Mucosa of stomach (tissue), 1 donor: Measurements from ENCODE around the gene RNF6.

Experiments
- H3K27me3 ChIP-seq: one replicate; pipeline ENCODE4 v1.7.0; 2013; ENCODE audit warnings: mild to moderate bottlenecking, low read length; ENCODE audit not compliant: control insufficient read depth, insufficient read depth
- H3K36me3 ChIP-seq: one replicate; pipeline ENCODE4 v1.7.0; 2013; ENCODE audit warnings: low read length; ENCODE audit not compliant: control insufficient read depth, insufficient read depth
- H3K4me1 ChIP-seq: one replicate; pipeline ENCODE4 v1.7.0; 2013; ENCODE audit warnings: mild to moderate bottlenecking, low read length; ENCODE audit not compliant: control insufficient read depth, insufficient read depth
- H3K4me3 ChIP-seq: one replicate; pipeline ENCODE4 v1.7.0; 2013; ENCODE audit warnings: low read length
- H3K9ac ChIP-seq: one replicate; pipeline ENCODE4 v1.7.0; 2013; ENCODE audit warnings: mild to moderate bottlenecking, low read length, moderate library complexity
- H3K9me3 ChIP-seq: one replicate; pipeline ENCODE4 v1.7.0; 2013; ENCODE audit warnings: mild to moderate bottlenecking, low read length, moderate library complexity; ENCODE audit not compliant: control insufficient read depth
- donor health status: Pancreatic carcinoma.

Gene RNF6

DNA sequence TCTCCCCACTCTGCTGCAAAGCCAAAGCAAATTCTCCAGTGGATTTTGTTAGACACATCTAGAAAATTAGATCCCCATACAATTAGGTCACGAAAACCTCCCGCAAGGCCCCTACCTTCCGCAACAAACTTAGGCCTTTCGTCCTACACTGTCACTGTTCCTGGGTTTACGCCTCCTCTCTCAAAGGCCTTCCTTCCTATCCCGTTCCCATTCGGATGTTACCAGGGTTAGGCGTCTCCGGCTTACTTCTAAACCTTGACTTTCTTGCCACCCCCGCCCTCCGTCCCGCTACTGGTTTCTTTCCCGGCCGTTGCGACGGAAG, 754 bp downstream of the RNF6 start:
- Histone ChIP-seq H3K4me3 (peak overlapping the region; percentile 89), H3K27me3 (no peaks in the 10 kb centered on the region), H3K9me3 (no peaks in the 10 kb centered on the region), H3K4me1 (no peaks in the 10 kb centered on the region), H3K9ac (peak overlapping the region; percentile 98), H3K36me3 (no peaks in the 10 kb centered on the region)

DNA sequence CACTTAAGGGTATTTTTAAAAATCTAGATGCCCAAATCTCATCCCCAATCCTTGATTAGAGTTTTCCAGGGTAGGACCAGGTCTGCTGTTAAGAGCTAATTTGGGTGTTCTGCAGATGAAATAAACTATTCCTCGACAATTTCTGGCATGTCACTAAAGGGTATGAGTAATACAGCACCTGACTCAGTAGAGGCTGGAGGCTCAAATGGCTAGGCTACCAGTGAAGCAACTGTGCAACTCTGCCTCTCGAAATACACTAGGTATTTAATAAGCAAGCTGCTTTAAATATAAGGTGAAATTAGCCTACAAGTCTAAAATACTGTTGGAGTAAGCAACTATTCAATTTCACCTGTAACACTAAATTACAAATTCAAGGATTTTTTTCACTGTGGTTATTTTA, 1.5 kb downstream of the RNF6 start:
- H3K9me3 ChIP-seq, result no peaks in the 10 kb centered on the region
- no peaks in the 10 kb centered on the region for H3K4me1 ChIP-seq
- H3K4me3 ChIP-seq, result no peak overlapping the region
- H3K9ac ChIP-seq, result peak overlapping the region; percentile 98
- H3K36me3 ChIP-seq, result no peaks in the 10 kb centered on the region
- no peaks in the 10 kb centered on the region for H3K27me3 ChIP-seq

DNA sequence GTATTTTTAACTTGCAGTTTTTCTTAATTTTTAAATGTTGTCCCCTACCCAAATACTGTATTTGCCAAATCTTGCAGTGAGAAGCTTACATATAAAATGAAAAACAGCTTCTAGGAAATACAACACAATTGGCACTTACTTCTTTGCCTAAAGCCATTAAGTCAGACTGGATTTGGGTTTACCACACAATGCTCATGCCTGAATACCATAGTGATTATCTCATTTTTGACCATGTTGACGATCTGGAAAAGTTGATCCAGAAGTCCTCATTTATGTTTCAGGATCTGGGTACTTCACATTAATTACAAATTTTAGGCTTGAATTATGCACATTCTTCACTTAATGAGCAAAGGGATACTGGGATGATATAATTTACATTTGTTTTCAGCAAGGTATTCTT, 2.4 kb downstream of the RNF6 start:
- Histone ChIP-seq H3K36me3 (no peaks in the 10 kb centered on the region), H3K4me3 (no peak overlapping the region), H3K4me1 (no peaks in the 10 kb centered on the region), H3K27me3 (no peaks in the 10 kb centered on the region), H3K9me3 (no peaks in the 10 kb centered on the region), H3K9ac (no peak overlapping the region)

GRCh38 chr13:26216042-26216441, 6.1 kb downstream of the RNF6 start:
- H3K36me3 ChIP-seq, result peaks cover 10% of the 10 kb centered on the region
- no peak overlapping the region for H3K4me3 ChIP-seq
- H3K9ac ChIP-seq, result no peak overlapping the region
- H3K9me3 ChIP-seq, result no peaks in the 10 kb centered on the region
- no peaks in the 10 kb centered on the region for H3K27me3 ChIP-seq
- no peaks in the 10 kb centered on the region for H3K4me1 ChIP-seq

DNA sequence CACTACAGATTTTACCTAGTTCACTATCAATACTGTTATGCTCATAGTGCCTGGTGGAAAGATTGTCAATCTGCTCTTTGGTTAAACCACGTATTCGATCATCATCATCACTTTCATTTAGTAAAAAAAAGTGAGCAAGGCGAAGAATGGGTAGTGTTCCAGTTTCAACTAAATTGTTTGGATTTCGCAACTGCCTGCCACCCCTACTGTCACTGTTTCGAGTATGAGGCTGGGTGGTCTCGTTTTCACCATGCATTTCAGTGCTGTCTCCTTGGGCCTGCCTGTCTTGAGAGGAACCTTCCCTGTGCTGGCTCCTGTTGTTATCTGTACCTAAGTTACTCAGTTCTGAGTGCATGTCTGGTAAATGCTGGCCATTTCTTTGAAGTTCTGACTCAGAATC, 8.1 kb downstream of the RNF6 start:
- no peak overlapping the region for H3K9ac ChIP-seq
- H3K4me3 ChIP-seq, result no peak overlapping the region
- no peaks in the 10 kb centered on the region for H3K4me1 ChIP-seq
- no peaks in the 10 kb centered on the region for H3K27me3 ChIP-seq
- peaks cover 10% of the 10 kb centered on the region for H3K36me3 ChIP-seq
- no peaks in the 10 kb centered on the region for H3K9me3 ChIP-seq

DNA sequence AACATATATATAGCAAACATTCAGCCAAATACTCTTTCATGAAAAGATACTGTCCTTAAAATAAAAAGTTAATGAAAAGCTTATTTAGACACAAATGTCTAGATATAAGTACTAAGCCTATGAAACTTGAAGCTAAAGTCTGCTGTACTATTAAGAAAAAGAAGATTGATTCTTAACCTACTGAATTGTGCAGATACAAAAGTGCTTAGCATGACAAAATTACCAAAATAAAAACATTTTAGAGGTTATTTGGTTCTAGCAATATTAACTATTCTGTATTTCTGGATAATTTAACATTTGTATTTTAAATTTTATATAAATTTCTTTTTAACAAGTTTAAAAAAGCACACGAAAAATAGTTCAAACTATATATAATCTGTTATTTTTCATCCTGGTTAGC, 8.8 kb downstream of the RNF6 start:
- H3K4me3 ChIP-seq, result no peak overlapping the region
- H3K4me1 ChIP-seq, result no peaks in the 10 kb centered on the region
- H3K9me3 ChIP-seq, result no peaks in the 10 kb centered on the region
- H3K9ac ChIP-seq, result no peak overlapping the region
- peaks cover 10% of the 10 kb centered on the region for H3K36me3 ChIP-seq
- no peaks in the 10 kb centered on the region for H3K27me3 ChIP-seq

DNA sequence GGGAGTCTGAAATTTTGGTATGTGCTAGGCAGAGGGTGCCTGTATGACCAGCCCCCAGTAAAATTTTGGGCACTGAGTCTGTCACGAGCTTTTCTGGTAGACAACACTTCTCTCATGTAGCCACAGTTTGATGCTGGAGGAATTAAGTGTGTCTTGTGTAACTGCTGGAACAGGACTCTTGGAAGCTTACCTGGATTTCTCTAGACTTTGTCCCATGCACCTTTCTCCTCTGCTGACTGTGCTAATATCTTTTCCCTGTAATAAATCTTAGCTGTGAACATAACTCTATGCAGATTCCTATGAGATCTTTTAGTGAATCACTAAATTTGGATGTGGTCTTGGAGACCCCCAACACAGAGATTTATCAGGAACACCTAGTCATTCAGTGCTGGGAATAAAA, 13.8 kb downstream of the RNF6 start:
- no peaks in the 10 kb centered on the region for H3K9me3 ChIP-seq
- no peaks in the 10 kb centered on the region for H3K4me1 ChIP-seq
- no peaks in the 10 kb centered on the region for H3K36me3 ChIP-seq
- H3K4me3 ChIP-seq, result no peak overlapping the region
- H3K9ac ChIP-seq, result no peak overlapping the region
- H3K27me3 ChIP-seq, result no peaks in the 10 kb centered on the region

DNA sequence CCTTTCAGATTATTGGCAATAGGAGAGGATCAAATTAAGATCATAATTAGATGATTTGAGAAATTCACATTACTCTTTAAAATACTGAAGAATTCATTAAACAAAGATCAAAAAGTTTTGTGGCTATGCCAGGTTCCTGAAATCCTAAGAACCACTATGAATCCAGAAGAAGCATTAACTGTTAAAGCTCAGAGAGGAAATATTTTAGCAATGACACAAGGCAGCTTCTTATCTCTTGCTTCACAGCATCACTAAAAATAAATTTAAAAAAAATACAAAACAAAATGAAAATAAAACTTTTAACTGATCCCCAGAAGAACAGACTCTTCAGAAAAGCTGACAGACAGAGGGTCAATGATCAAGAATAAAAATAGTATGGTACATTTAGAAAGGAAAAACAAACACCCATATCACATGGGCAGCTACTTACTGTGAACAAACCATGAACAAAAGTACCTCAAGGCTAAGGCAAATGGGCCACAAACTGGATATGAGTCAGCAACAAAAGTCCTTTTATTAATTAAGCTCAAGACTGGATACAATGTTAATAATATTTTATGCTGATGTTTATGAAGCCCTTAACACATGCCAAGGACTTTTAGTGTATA, 19.6 kb downstream of the RNF6 start:
- no peak overlapping the region for H3K4me3 ChIP-seq
- H3K27me3 ChIP-seq, result no peaks in the 10 kb centered on the region
- no peaks in the 10 kb centered on the region for H3K36me3 ChIP-seq
- H3K4me1 ChIP-seq, result no peaks in the 10 kb centered on the region
- H3K9ac ChIP-seq, result no peak overlapping the region
- no peaks in the 10 kb centered on the region for H3K9me3 ChIP-seq

DNA sequence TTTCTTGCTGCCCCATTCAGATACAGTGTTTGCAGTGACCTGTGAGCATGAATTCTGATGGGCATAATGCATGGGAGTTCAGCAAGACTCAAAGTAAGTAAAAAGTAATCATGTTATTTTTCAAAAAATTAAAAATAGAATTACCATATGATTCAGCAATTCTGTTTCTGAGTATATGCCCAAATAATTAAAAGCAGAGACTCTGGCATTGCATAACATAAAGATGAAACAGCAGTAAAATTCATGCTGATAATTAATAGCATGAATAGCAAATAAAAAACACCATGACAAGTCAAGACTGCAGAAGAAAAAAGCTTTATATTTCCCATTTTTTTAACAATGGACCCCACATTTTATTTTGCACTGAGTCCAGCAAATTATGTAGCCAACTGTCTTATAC, 21.3 kb downstream of the RNF6 start:
- no peaks in the 10 kb centered on the region for H3K27me3 ChIP-seq
- no peaks in the 10 kb centered on the region for H3K9me3 ChIP-seq

GRCh38 chr13:26198116-26198515, 24.0 kb downstream of the RNF6 start:
- H3K27me3 ChIP-seq, result no peaks in the 10 kb centered on the region
- no peaks in the 10 kb centered on the region for H3K4me1 ChIP-seq
- H3K4me3 ChIP-seq, result no peak overlapping the region
- no peaks in the 10 kb centered on the region for H3K36me3 ChIP-seq
- no peaks in the 10 kb centered on the region for H3K9me3 ChIP-seq
- H3K9ac ChIP-seq, result no peak overlapping the region

More for the DNA sequence above, 21.3 kb downstream of the RNF6 start:
- H3K4me3 ChIP-seq, result no peak overlapping the region
- H3K36me3 ChIP-seq, result no peaks in the 10 kb centered on the region
- no peak overlapping the region for H3K9ac ChIP-seq
- H3K4me1 ChIP-seq, result no peaks in the 10 kb centered on the region

- H3K4me3 ChIP-seq, result no peak overlapping the region
- no peaks in the 10 kb centered on the region for H3K36me3 ChIP-seq
- no peak overlapping the region for H3K9ac ChIP-seq
- H3K4me1 ChIP-seq, result no peaks in the 10 kb centered on the region
- no peaks in the 10 kb centered on the region for H3K27me3 ChIP-seq
- no peaks in the 10 kb centered on the region for H3K9me3 ChIP-seq
These were observed 24.8 kb downstream of the RNF6 start for GRCh38 chr13:26197298-26197697.

GRCh38 chr13:26186995-26187394, 35.1 kb downstream of the RNF6 start:
- Histone ChIP-seq H3K4me1 (peaks cover 5% of the 10 kb centered on the region), H3K9me3 (no peaks in the 10 kb centered on the region), H3K36me3 (no peaks in the 10 kb centered on the region), H3K27me3 (no peaks in the 10 kb centered on the region), H3K4me3 (peak overlapping the region; percentile 48), H3K9ac (peak overlapping the region; percentile 65)
